HG02588 (cell line): ENCODE results near the gene USP32.
"Not testable (repeated sequence)": the region's sequence is repeated elsewhere in the genome, so short reads cannot be mapped to it uniquely, and the experiment has no call there.

Source experiments
- ATAC-seq: cut with Tn5 transposase; IDR thresholded peaks from one replicate; pipeline ENCODE4 v1.9.1; 2021; ENCODE audit warnings: mild to moderate bottlenecking, moderate library complexity; ENCODE audit not compliant: unreplicated experiment

The USP32 gene

GRCh38 chr17:60392042-60392844 lies at the start of gene USP32:
Gene USP32, minus strand, starts transcription at chr17:60392133. Its CDS starts 194 bp downstream, at chr17:60391939.
- peak; percentile 91 for ATAC-seq

DNA sequence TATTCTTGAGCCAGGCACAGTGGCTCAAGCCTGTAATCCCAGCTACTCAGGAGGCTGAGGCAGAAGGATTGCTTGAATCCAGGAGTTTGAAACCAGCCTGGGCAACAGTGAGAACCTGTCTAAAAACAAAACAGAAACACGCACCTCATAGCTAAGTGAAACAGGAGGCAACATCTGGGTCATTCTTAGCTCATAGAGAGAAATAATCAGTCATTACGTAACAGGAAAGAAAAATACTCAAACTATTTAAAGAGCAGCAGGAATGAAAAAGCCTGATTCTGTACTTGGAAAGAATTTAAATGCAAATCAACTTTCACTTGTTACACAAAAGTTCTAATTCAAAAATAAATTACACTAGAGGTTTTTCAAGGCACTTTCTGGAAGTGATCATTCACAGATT lies 47.6 kb upstream of the USP32 start:
- ATAC-seq, result no peak

- no peak for ATAC-seq
Measured at GRCh38 chr17:60436676-60437075, 44.7 kb upstream of the USP32 start.

GRCh38 chr17:60435244-60436167 lies 43.6 kb upstream of the USP32 start:
- no peak for ATAC-seq

DNA sequence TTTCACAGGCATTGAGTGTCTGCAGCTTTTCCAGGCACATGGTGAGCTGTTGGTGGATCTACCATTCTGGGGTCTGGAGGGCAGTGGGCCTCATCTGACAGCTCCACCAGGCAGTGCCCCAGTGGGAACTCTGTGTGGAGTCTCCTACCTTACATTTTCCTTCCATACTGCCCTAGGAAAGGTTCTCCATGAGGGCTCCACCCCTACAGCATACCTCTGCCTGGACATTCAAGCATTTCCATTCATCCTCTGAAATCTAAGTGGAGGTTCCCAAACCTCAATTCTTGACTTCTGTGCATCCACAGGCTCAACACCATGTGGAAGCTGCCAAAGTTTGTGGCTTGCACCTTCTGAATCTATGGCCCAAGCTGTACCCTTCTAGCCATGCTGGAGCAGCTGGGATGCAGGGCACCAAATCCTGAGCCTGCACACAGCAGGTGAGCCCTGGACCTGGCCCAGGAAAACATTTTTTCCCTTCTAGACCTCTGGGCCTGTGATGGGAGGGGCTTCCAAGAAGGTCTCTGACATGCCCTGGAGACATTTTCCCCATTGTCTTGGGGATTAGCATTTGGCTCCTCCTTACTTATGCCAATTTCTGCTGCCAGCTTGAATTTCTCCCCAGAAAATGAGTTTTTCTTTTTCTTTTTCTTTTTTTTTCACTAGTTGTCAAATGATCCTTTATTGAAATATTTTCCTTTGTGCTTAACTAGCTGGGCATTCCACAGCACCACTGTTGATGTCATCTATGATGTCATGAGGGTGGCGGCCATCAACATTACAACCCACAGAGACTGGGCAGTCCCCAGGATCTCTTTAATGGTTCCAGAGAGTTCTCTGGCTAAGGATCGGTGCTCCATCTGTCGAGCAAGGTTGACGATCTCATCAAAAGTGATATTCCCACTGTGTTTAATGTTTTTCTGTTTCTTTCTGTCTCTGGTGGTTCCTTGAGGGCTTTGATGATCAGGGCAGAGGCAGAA lies 41.4 kb upstream of the USP32 start:
- ATAC-seq, result not testable (repeated sequence)

GRCh38 chr17:60430561-60430960 lies 38.6 kb upstream of the USP32 start:
- ATAC-seq, result not testable (repeated sequence)

DNA sequence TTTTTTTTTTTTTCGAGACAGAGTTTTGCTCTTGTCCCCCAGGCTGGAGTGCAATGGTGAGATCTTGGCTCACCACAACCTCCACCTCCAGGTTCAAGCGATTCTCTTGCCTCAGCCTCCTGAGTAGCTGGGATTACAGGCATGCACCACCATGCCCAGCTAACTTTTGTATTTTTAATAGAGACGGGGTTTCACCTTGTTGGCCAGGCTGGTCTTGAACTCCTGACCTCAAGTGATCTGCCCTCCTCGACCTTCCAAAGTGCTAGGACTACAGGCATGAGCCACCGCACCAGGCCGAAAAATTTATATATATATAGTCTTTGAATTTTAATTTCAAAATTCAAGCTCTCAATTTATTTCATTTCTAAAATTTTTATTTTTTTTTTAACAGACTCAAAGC lies 36.6 kb upstream of the USP32 start:
- ATAC-seq, result not testable (repeated sequence)

DNA sequence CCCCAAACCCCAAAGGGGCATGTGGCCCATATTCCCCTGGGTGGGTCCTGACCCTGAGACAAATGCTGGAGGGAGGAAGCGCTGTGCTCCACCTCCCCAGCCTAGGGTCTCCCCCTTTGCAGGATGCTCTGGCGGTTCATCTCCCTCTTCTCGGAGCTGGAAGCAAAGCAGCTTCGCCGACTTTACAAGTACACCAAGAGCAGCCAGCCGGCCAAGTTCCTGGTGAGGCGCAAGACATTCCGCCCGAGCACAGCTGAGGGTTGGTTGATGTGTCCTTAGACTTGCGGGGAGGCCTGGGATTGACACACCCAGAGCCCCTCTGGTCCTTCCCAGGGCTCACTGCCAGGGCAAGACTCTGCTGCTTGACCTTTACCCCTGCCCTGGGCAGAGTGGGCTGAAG lies 34.7 kb upstream of the USP32 start:
- ATAC-seq, result no peak

- ATAC-seq, result no peak
Measured at GRCh38 chr17:60425626-60426025, 33.7 kb upstream of the USP32 start.

- no peak for ATAC-seq
Measured at GRCh38 chr17:60423865-60424264, 31.9 kb upstream of the USP32 start.

GRCh38 chr17:60422162-60422665 lies 30.3 kb upstream of the USP32 start, which contains the start of gene CHCT1:
Gene CHCT1, plus strand, starts transcription at chr17:60422489. Its CDS starts 104 bp downstream, at chr17:60422593.
- ATAC-seq, result no peak

GRCh38 chr17:60421273-60422161 lies 29.6 kb upstream of the USP32 start:
- peak; percentile 81 for ATAC-seq

DNA sequence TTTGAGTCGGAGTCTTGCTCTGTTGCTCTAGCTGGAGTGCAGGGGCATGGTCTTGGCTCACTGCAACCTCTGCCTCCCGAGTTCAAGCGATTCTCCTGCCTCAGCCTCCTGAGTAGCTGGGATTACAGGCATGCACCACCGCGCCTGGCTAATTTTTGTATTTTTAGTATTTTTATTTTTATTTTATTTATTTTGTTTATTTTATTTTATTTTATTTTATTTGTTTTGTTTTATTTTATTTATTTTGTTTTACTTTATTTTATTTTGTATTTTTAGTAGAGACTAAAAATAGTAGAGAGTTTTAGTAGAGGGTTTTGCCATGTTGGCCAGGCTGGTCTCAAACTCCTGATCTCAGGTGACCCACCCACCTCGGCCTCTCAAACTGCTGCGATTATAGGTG lies 27.9 kb upstream of the USP32 start:
- ATAC-seq, result not testable (repeated sequence)

- not testable (repeated sequence) for ATAC-seq
Measured at GRCh38 chr17:60419003-60419402, 27.1 kb upstream of the USP32 start.

DNA sequence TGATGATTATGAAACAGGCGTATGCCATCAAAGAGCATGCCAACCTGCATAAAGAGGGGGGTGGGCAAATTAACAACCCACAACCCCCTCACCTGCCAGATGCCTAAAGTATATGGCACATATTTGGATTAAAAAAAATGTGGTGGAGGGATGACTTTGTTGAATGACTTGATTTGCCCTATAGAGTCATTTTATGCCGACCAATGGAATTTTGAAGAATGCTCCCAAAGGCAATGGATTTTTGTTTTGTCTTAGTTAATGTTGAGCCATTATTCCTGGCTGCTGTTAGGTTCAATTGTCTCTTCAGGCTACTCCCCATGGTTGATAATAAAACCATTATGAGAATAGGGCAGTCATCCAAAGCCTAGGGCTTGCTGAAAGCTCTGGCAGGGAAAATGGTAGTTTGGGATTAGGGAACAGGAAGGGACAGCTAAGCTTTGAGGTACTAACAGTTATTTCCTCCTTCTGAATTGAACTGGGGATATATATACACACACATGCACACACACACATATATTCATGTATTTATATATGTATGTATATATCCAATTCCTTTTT lies 24.5 kb upstream of the USP32 start:
- no peak for ATAC-seq

- ATAC-seq, result no peak
Measured at GRCh38 chr17:60415146-60415545, 23.2 kb upstream of the USP32 start.

GRCh38 chr17:60412701-60413100 lies 20.8 kb upstream of the USP32 start:
- no peak for ATAC-seq

GRCh38 chr17:60410001-60410400 lies 18.1 kb upstream of the USP32 start:
- no peak for ATAC-seq

GRCh38 chr17:60406887-60407286 lies 15.0 kb upstream of the USP32 start:
- ATAC-seq, result no peak
